DND-41 (cell line): ENCODE measurements around the gene KRTAP4-7.
"Not testable (repeated sequence)": the region's sequence is repeated elsewhere in the genome, so short reads cannot be mapped to it uniquely, and the experiment has no call there.

Source experiments
- CTCF ChIP-seq: IDR thresholded peaks from 2 replicates; pipeline ENCODE4 v1.5.1; 2012; ENCODE audit warnings: borderline replicate concordance, low read length, moderate library complexity, mild to moderate bottlenecking; ENCODE audit not compliant: poor library complexity, severe bottlenecking; ENCODE audit errors: extremely low read depth
- EZH2 ChIP-seq: IDR thresholded peaks from 3 replicates; pipeline ENCODE4 v1.6.1; 2012; ENCODE audit warnings: borderline replicate concordance, low read depth, mild to moderate bottlenecking, moderate library complexity, low read length, inconsistent platforms; ENCODE audit not compliant: severe bottlenecking

- TF ChIP-seq CTCF, EZH2: not testable (repeated sequence)
Observed at GRCh38 chr17:41040783-41041571, 43.0 kb upstream of the KRTAP4-7 start, which contains the start of gene KRTAP1-1.
